HepG2 (cell line): ENCODE data around the gene RGSL1. TPM values are rescaled to one million over a fixed set of nuclear protein-coding genes. Genes with fewer than 3 reads are reported as not detected.

Experiments used
- ATAC-seq: fragments of 200-7000 bp; cut with Tn5 transposase; 3 replicates; pipeline ENCODE4 v1.9.1; 2020; ENCODE audit warnings: mild to moderate bottlenecking, moderate library complexity
- BruUV-seq: library from RNA; stranded (reverse); fragments of 400-500 nt; replicated peaks from 2 replicates; lab custom pipeline; 2021; lab: Mats Ljungman, UMichigan
- CTCF ChIA-PET: fragments of 300-600 bp; formaldehyde crosslinking; extraction: SDS; loops from one replicate; lab custom pipeline; 2021; ENCODE audit warnings: low total read pairs, inconsistent platforms, low intra/inter-chr PET ratio; lab: Yijun Ruan, JAX
- POLR2A ChIA-PET: fragments of 350-600 bp; sonication (Branson Sonifier 250); formaldehyde crosslinking; loops from one replicate; lab custom pipeline; 2020; ENCODE audit warnings: antibody characterized with exemption, inconsistent platforms; lab: Yijun Ruan, JAX
- DNase-seq: peaks from one replicate; pipeline ENCODE4 v3.0.0-alpha.2; 2015; ENCODE audit warnings: low spot score
- FAIRE-seq: peaks from 3 replicates; lab custom pipeline; 2011; peaks lifted over from hg19 to GRCh38; lab: Jason Lieb, UNC
- H2AFZ ChIP-seq: one replicate; pipeline ENCODE4 v1.6.1; 2011; ENCODE audit warnings: low read length, inconsistent platforms
- H3K27ac ChIP-seq: fragments of 300-600 bp; 3 replicates; pipeline ENCODE4 v1.8.0; 2011; ENCODE audit warnings: mixed run types, mild to moderate bottlenecking, mixed read lengths, low read length, inconsistent platforms; ENCODE audit not compliant: insufficient read depth; ENCODE audit errors: extremely low read length
- H3K27me3 ChIP-seq, 2 experiments: fragments of 200-600 bp in 1 of 2; 2 replicates in 1 of 2; 3 replicates in 1 of 2; pipeline versions ENCODE4 v1.6.0 to v1.8.0; 2011; ENCODE audit warnings: low read length in 2 of 2, mild to moderate bottlenecking in 2 of 2, moderate library complexity in 2 of 2, inconsistent platforms in 1 of 2; ENCODE audit not compliant: insufficient read depth in 2 of 2, control insufficient read depth in 1 of 2
- H3K36me3 ChIP-seq, 2 experiments: fragments of 200-600 bp in 1 of 2; replicated peaks in 1 of 2; 2 replicates in 1 of 2; 3 replicates in 1 of 2; pipeline versions ENCODE4 v1.5.1 to v1.8.0; 2011; ENCODE audit warnings: low read length in 2 of 2, inconsistent platforms in 1 of 2; ENCODE audit not compliant: insufficient read depth in 2 of 2, control insufficient read depth in 1 of 2
- H3K4me1 ChIP-seq: 2 replicates; pipeline ENCODE4 v1.5.1; 2012; ENCODE audit warnings: low read length, inconsistent platforms; ENCODE audit not compliant: insufficient read depth
- H3K4me2 ChIP-seq: 2 replicates; pipeline ENCODE4 v1.6.0; 2011; ENCODE audit warnings: low read depth, low read length, inconsistent platforms
- H3K4me3 ChIP-seq, 3 experiments: fragments of 200-600 bp in 1 of 3; sonication (generic), shearing (Covaris generic) in 1 of 3; replicated peaks in 1 of 3; 2 replicates each; pipeline ENCODE4 v1.5.1; 2011 to 2016; ENCODE audit warnings: low read length in 3 of 3, inconsistent platforms in 2 of 3, low read depth in 2 of 3, mild to moderate bottlenecking in 2 of 3, control low read depth in 1 of 3, mixed read lengths in 1 of 3; ENCODE audit not compliant: insufficient read depth in 1 of 3
- H3K79me2 ChIP-seq: one replicate; pipeline ENCODE4 v1.6.1; 2011; ENCODE audit warnings: low read length, inconsistent platforms; ENCODE audit not compliant: insufficient read depth
- H3K9ac ChIP-seq: 2 replicates; pipeline ENCODE4 v1.6.0; 2011; ENCODE audit warnings: mild to moderate bottlenecking, low read depth, low read length, inconsistent platforms; ENCODE audit not compliant: insufficient read depth
- H3K9me3 ChIP-seq: 2 replicates; pipeline ENCODE4 v1.5.1; 2012; ENCODE audit warnings: mild to moderate bottlenecking, low read length
- H4K20me1 ChIP-seq: 2 replicates; pipeline ENCODE4 v1.6.0; 2011; ENCODE audit warnings: inconsistent platforms, mild to moderate bottlenecking, low read length, moderate library complexity; ENCODE audit not compliant: insufficient read depth
- CEBPB ChIP-seq: IDR thresholded peaks from 2 replicates; pipeline ENCODE4 v1.6.1; 2011; ENCODE audit warnings: low read depth, low read length, improper control_type of control experiment, borderline replicate concordance
- CHD4 ChIP-seq: fragments of 200-600 bp; sonication (generic); IDR thresholded peaks from 2 replicates; pipeline ENCODE4 v1.7.0; 2017; ENCODE audit warnings: mild to moderate bottlenecking, low read length, borderline replicate concordance
- HMG20B ChIP-seq: conservative IDR thresholded peaks from 2 replicates; pipeline ENCODE4 v1.6.1; 2016; ENCODE audit warnings: missing genetic modification reagents, missing compliant biosample characterization
- PHF8 ChIP-seq: sonication (generic); formaldehyde crosslinking; IDR thresholded peaks from 2 replicates; pipeline ENCODE4 v1.5.0; 2020; ENCODE audit warnings: missing genetic modification reagents
- SP5 ChIP-seq: IDR thresholded peaks from 2 replicates; pipeline ENCODE4 v1.6.1; 2016; ENCODE audit warnings: low read depth, borderline replicate concordance
- SPEN ChIP-seq: sonication (generic); formaldehyde crosslinking; IDR thresholded peaks from 2 replicates; pipeline ENCODE4 v1.5.1; 2020; ENCODE audit warnings: low read depth, mild to moderate bottlenecking, missing genetic modification reagents
- ZNF724P ChIP-seq: sonication (generic); formaldehyde crosslinking; IDR thresholded peaks from 2 replicates; pipeline ENCODE4 v1.8.0; 2022; ENCODE audit warnings: missing genetic modification reagents, borderline replicate concordance
- ZNF879 ChIP-seq: sonication (generic); formaldehyde crosslinking; IDR thresholded peaks from 2 replicates; pipeline ENCODE4 v1.8.1; 2023; ENCODE audit warnings: missing genetic modification reagents
- WGBS: methylation state at CpG from one replicate; pipeline ENCODE4 v1.1.6; 2017; ENCODE audit warnings: low lambda C conversion rate; 5-methylcytosine and 5-hydroxymethylcytosine counted together
- in situ Hi-C: cut with HindIII; loops from 2 replicates; pipeline ENCODE4 v1.10.0; 2017; ENCODE audit warnings: low pct_unique_long_range_greater_than_20kb; ENCODE audit not compliant: extremely low pct_ligation_motif_present
- intact Hi-C: fragments of 100-400 bp; cut with micrococcal nuclease; formaldehyde crosslinking; loops from one replicate; pipeline ENCODE4 v1.10.0; 2022; ENCODE audit not compliant: unreplicated experiment
- polyA plus RNA-seq, 8 experiments: library from polyadenylated mRNA; depleted of rRNA in 3 of 8; stranded (reverse) in 7 of 8; unstranded in 1 of 8; fragments of >200 nt; fragmentation: Illumina TruSeq in 4 of 8; extraction: Trizol in 4 of 8; gene quantifications; 2 replicates each; pipeline versions ENCODE4 v1.2.1 to v1.2.3, GENCODE V29; 2011 to 2016; ENCODE audit warnings: low read depth in 4 of 8, missing spikeins in 1 of 8, mixed read lengths in 1 of 8; ENCODE audit not compliant: insufficient read depth in 1 of 8
- total RNA-seq, 5 experiments: library from RNA; depleted of rRNA; stranded (reverse); fragments of >200 nt; fragmentation: Illumina TruSeq; extraction: Trizol; gene quantifications; 2 replicates each; pipeline ENCODE4 v1.2.3, GENCODE V29; 2016; ENCODE audit warnings: low read depth in 1 of 5
- TF ChIP-seq, protein P1 (sequence below), 2 experiments: sonication (generic) in 1 of 2; formaldehyde crosslinking in 1 of 2; IDR thresholded peaks; 2 replicates each; pipeline versions ENCODE4 v1.4.0 to v1.6.1; 2016 to 2020; ENCODE audit warnings: borderline replicate concordance in 1 of 2, low read depth in 1 of 2, mild to moderate bottlenecking in 1 of 2, missing genetic modification reagents in 1 of 2

The RGSL1 gene
- total and polyA plus RNA-seq, 2 of the 13 experiments (the other 11 are each of a cell fraction or from before 2014, with no cell fraction given): not detected

DNA sequence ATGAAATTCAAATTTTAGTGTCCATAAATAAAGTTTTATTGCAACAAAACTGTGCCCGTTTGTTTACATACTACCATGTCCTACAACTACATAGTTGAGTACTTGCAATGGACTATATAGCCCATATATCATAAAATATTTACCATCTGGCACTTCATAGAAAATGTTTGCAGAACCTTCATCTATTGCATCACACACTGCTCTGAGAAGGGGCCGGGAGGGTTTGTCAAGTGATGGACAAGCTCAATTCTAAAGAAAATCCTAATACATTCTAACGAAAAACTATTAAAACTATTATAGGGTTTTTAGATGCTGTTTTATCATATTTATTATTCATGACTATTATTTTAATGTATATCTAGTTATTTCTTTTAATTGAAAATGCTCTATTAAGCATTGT, 35.9 kb downstream of the RGSL1 start:
- Histone ChIP-seq H3K9ac (no peak overlapping the region), H3K4me1 (no peaks in the 10 kb centered on the region), H3K36me3 (no peaks in the 10 kb centered on the region), H3K4me3 (no peak overlapping the region), H4K20me1 (no peaks in the 10 kb centered on the region; the same call in 1 of the 2 replicates), H3K27me3 (0 out of 5 replicates have a peak, but pooled peaks cover 0 to 3% of the 10 kb centered on the region in 2 experiments), H3K79me2 (no peaks in the 10 kb centered on the region), H2AFZ (no peak overlapping the region), H3K27ac (no peak overlapping the region), H3K9me3 (no peaks in the 10 kb centered on the region), H3K4me2 (no peak overlapping the region)
- ATAC-seq (no peak), DNase-seq (no peak), FAIRE-seq (no peak)
- no TSS peak for BruUV-seq
- POLR2A ChIA-PET: no interaction called here
- WGBS: 6% methylated on average over 3 of the region's 3 CpGs
- intact Hi-C loops: no loop called here
- no peak for TF ChIP-seq ZNF724P (CRISPR knock-in tag)
- peak; percentile 28; the same call in 1 of the 2 replicates for TF ChIP-seq CEBPB
- CTCF ChIA-PET: no interaction called here
- in situ Hi-C loops: no loop called here

DNA sequence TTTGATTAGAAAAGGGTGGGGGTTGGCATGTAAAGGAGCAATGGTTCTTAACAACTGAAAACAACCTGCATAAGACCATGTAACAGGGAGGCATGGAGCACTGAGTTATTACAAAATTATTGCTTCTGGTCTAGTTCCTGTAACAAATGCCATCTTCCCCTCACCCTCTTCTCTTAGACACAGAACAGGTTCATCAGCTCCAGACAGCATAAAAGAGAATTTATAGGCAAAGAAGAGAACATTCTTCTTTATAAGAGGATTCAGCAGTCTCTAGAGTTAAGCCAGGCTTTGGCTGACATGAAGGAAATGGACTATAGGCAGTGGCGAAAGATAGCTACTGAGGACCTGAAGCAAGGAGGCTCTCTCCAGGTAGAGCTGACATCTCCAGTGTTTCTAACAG, 38.9 kb downstream of the RGSL1 start:
- Histone ChIP-seq H3K4me2 (no peak overlapping the region), H3K36me3 (no peaks in the 10 kb centered on the region), H4K20me1 (no peaks in the 10 kb centered on the region; the same call in 1 of the 2 replicates), H3K9ac (no peak overlapping the region), H3K27me3 (peaks cover 0 to under 1% of the 10 kb centered on the region in 2 experiments; a peak in 1 of 5 replicates), H3K79me2 (no peaks in the 10 kb centered on the region), H3K4me1 (no peaks in the 10 kb centered on the region), H3K9me3 (no peaks in the 10 kb centered on the region), H3K27ac (no peak overlapping the region), H3K4me3 (no peak overlapping the region), H2AFZ (no peak overlapping the region)
- WGBS: 47% methylated on average over 1 of the region's 1 CpG
- DNase-seq: no peak
- no peak for ATAC-seq
- TF ChIP-seq ZNF879 (no peak), PHF8 (CRISPR knock-in tag) (no peak), SP5 (CRISPR knock-in tag) (no peak), HMG20B (CRISPR knock-in tag) (no peak), SPEN (CRISPR knock-in tag) (no peak), CHD4 (no peak)
- TF ChIP-seq, protein P1, sequence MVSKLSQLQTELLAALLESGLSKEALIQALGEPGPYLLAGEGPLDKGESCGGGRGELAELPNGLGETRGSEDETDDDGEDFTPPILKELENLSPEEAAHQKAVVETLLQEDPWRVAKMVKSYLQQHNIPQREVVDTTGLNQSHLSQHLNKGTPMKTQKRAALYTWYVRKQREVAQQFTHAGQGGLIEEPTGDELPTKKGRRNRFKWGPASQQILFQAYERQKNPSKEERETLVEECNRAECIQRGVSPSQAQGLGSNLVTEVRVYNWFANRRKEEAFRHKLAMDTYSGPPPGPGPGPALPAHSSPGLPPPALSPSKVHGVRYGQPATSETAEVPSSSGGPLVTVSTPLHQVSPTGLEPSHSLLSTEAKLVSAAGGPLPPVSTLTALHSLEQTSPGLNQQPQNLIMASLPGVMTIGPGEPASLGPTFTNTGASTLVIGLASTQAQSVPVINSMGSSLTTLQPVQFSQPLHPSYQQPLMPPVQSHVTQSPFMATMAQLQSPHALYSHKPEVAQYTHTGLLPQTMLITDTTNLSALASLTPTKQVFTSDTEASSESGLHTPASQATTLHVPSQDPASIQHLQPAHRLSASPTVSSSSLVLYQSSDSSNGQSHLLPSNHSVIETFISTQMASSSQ (IDR thresholded peaks at IDR 0.05; ENCODE audit: low read depth): no peak
- TF ChIP-seq, protein P1 (CRISPR knock-in tag; IDR thresholded peaks at IDR 0.05; ENCODE audit: borderline replicate concordance): no peak
- ChIA-PET CTCF (no interaction called here), POLR2A (no interaction called here)
- no peak for FAIRE-seq
- no TSS peak for BruUV-seq
- intact Hi-C loops: no loop called here
- in situ Hi-C loops: no loop called here
